ENCODE data around the gene HEATR3. TPM values are rescaled to one million over a fixed set of nuclear protein-coding genes. Genes with fewer than 3 reads are reported as not detected.
"Not testable (repeated sequence)": the region's sequence is repeated elsewhere in the genome, so short reads cannot be mapped to it uniquely, and the experiment has no call there.

HEATR3 gene
- total RNA-seq, 1 donor from 2014 or later: 10.4 TPM

DNA sequence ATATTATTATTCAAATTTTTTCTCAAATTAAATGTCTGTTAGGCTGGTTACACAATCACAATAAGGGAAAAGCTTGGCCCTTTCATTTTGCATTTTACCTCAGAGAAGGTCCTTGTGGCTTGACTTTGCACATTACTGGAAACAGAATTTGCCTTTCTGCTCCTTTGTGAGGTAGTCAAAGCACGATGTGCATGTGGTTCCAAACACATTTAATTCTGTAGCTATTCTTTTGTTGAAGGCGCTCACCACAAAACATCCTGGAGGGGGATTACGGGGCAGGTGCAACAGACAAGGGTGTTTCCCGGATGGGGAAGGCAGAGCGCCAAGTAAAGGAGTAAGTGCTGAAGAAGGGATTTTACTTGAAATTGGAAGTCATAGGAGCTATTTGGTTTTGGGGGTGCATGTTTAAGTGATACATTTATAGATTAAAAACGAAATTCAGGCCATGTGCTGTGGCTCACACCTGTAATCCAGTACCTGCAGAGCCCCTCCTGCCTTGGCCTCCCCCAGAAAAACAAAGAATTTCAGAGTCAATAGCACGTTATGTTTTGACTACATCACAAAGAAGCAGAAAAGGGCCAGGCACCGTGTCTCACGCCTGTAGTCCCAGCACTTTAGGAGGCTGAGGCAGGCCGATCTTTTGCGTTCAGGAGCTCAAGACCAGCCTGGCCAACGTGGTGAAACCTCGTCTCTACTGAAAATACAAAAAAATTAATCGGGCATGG lies 56.1 kb downstream of the HEATR3 start:
- no peak overlapping the region for H3K27ac ChIP-seq
- no peak overlapping the region for H3K4me3 ChIP-seq
- no peaks in the 10 kb centered on the region for H3K9me3 ChIP-seq
- no peaks in the 10 kb centered on the region for H3K27me3 ChIP-seq
- intact Hi-C loops (cut with DNase I): no loop called here
- no peaks in the 10 kb centered on the region for H3K36me3 ChIP-seq
- DNase-seq (ENCODE audit: low spot score in 2 of 2): no peak
- H3K4me1 ChIP-seq: no peaks in the 10 kb centered on the region
- TF ChIP-seq, protein P1, sequence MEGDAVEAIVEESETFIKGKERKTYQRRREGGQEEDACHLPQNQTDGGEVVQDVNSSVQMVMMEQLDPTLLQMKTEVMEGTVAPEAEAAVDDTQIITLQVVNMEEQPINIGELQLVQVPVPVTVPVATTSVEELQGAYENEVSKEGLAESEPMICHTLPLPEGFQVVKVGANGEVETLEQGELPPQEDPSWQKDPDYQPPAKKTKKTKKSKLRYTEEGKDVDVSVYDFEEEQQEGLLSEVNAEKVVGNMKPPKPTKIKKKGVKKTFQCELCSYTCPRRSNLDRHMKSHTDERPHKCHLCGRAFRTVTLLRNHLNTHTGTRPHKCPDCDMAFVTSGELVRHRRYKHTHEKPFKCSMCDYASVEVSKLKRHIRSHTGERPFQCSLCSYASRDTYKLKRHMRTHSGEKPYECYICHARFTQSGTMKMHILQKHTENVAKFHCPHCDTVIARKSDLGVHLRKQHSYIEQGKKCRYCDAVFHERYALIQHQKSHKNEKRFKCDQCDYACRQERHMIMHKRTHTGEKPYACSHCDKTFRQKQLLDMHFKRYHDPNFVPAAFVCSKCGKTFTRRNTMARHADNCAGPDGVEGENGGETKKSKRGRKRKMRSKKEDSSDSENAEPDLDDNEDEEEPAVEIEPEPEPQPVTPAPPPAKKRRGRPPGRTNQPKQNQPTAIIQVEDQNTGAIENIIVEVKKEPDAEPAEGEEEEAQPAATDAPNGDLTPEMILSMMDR (IDR thresholded peaks at IDR 0.05): no peak

GRCh38 chr16:50123417-50123816 lies 57.6 kb downstream of the HEATR3 start:
- H3K4me3 ChIP-seq: no peak overlapping the region
- no peaks in the 10 kb centered on the region for H3K36me3 ChIP-seq
- no peaks in the 10 kb centered on the region for H3K27me3 ChIP-seq
- intact Hi-C loops (cut with DNase I): no loop called here
- H3K4me1 ChIP-seq: no peaks in the 10 kb centered on the region
- no peaks in the 10 kb centered on the region for H3K9me3 ChIP-seq
- no peak overlapping the region for H3K27ac ChIP-seq
- TF ChIP-seq, protein P1 (IDR thresholded peaks at IDR 0.05): no peak
- DNase-seq (ENCODE audit: low spot score in 2 of 2): no peak

- H3K27ac ChIP-seq: no peak overlapping the region
- intact Hi-C loops (cut with DNase I): no loop called here
- no peak for DNase-seq (ENCODE audit: low spot score in 2 of 2)
- no peaks in the 10 kb centered on the region for H3K36me3 ChIP-seq
- no peaks in the 10 kb centered on the region for H3K27me3 ChIP-seq
- no peaks in the 10 kb centered on the region for H3K4me1 ChIP-seq
- no peaks in the 10 kb centered on the region for H3K9me3 ChIP-seq
- TF ChIP-seq, protein P1 (IDR thresholded peaks at IDR 0.05): no peak
- no peak overlapping the region for H3K4me3 ChIP-seq
These were observed 59.0 kb downstream of the HEATR3 start for GRCh38 chr16:50124769-50125168.

DNA sequence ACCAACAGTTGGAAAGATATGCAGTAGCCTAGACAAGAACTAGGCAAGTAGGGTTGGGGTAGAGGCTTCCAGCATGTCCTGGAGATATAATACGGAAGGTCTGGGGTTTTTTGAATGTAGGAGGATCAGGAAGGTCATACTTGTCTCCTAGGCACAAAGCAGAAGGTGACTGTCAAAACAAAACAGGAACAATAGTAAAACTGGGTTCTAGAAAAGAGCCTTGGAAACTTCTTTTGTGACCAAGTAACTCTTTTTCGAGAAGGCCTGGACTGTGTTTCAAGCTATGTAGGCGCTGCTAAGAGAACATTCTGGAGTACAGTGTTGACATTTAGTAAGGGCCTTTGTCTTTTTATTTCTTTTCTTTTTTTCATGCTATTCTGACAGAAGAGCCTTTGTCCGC lies 60.4 kb downstream of the HEATR3 start:
- H3K27me3 ChIP-seq: no peaks in the 10 kb centered on the region
- TF ChIP-seq, protein P1 (IDR thresholded peaks at IDR 0.05): no peak
- no peaks in the 10 kb centered on the region for H3K36me3 ChIP-seq
- no peaks in the 10 kb centered on the region for H3K4me1 ChIP-seq
- H3K27ac ChIP-seq: no peak overlapping the region
- no peak for DNase-seq (ENCODE audit: low spot score in 2 of 2)
- H3K4me3 ChIP-seq: no peak overlapping the region
- H3K9me3 ChIP-seq: no peaks in the 10 kb centered on the region
- intact Hi-C loops (cut with DNase I): no loop called here

DNA sequence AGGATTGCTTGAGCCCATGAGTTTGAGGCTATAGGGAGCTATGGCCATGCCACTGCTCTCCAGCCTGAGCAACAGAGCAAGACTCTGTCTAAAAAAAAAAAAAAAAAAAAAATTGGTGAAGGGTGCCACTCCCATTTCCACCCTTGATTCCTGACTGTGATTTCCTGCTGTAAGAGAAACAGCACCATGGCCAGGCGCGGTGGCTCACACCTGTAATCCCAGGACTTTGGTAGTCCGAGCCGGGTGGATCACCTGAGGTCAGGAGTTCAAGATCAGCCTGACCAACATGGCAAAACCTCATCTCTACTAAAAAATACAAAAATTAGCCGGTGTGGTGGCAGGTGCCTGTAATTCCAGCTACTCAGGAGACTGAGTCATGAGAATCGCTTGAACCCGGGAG lies 66.8 kb downstream of the HEATR3 start:
- intact Hi-C loops (cut with DNase I); H3K27me3 ChIP-seq; H3K36me3 ChIP-seq; H3K27ac ChIP-seq; H3K4me1 ChIP-seq; H3K4me3 ChIP-seq; DNase-seq (ENCODE audit: low spot score in 2 of 2); H3K9me3 ChIP-seq: not testable (repeated sequence)

DNA sequence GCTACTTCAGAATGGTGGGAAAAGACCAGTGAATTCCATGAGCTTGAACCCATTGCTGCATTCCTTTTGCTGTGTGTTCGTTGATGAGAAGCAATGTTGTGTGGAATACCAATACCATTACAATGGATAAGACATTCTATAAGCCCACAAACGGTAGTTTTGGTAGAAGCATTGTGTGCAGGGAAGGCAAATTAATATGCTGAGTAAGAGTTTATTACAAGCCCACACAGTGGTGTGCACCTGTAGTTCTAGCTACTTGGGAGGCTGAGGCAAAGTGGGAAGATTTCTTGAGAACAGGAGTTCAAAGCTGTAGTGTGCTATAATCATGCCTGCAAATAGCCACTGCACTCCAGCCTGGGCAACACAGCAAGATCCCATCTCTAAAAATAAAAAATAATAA lies 67.4 kb downstream of the HEATR3 start:
- Histone ChIP-seq H3K27ac (no peak overlapping the region), H3K9me3 (no peaks in the 10 kb centered on the region), H3K4me3 (no peak overlapping the region), H3K4me1 (no peaks in the 10 kb centered on the region), H3K27me3 (no peaks in the 10 kb centered on the region), H3K36me3 (no peaks in the 10 kb centered on the region)
- intact Hi-C loops (cut with DNase I): no loop called here
- no peak for DNase-seq (ENCODE audit: low spot score in 2 of 2)
- TF ChIP-seq, protein P1 (IDR thresholded peaks at IDR 0.05): no peak

All from ascending aorta (tissue), 2 donors.